Measurements from ENCODE around the gene MAP1LC3C.

MAP1LC3C gene

GRCh38 chr1:241999026-241999425 is at the start of gene MAP1LC3C:
Gene MAP1LC3C, minus strand, starts transcription at chr1:241999098. Its CDS starts 90 bp downstream, at chr1:241999008.
- no peak for TF ChIP-seq CTCF (IDR thresholded peaks at IDR 0.05)

GRCh38 chr1:242043165-242043564 is 44.3 kb upstream of the MAP1LC3C start:
- no peak for TF ChIP-seq CTCF (IDR thresholded peaks at IDR 0.05)

DNA sequence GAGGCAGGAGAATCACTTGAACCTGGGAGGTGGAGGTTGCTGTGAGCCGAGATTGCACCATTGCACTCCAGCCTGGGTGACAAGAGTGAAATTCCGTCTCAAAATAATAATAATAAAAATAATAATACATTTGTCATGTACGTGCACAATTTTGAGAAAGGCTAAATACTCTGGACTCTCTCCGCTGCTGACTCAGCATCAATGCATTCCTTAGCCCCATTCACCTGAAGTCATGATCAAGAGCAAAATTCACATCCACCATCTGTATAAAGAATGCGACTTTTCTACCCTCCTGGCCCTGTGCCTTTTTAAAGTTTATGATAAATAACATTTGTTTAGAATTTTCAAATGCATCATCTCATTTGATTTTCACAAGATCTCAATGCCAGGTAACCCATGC is 35.5 kb upstream of the MAP1LC3C start:
- no peak for TF ChIP-seq CTCF (IDR thresholded peaks at IDR 0.05)

DNA sequence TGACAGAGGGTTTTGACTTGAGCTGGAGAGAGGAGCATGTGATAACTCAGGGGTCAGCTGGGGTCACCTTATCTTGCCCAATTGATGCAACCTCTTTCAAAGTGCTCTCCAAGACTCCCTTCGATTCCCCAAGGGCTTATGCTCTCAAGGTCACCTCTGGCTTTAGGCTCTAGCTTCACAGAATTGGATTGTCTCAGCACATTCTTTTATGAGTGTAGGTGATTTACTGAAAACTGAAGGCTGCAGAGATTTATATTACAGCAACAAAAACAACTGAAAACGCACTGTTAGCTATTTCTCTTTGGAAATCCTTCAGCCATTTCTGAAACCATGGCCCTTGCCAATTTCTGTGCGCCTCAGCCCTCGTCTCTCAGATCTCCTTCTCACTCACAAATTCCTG is 34.5 kb upstream of the MAP1LC3C start:
- no peak for TF ChIP-seq CTCF (IDR thresholded peaks at IDR 0.05)

DNA sequence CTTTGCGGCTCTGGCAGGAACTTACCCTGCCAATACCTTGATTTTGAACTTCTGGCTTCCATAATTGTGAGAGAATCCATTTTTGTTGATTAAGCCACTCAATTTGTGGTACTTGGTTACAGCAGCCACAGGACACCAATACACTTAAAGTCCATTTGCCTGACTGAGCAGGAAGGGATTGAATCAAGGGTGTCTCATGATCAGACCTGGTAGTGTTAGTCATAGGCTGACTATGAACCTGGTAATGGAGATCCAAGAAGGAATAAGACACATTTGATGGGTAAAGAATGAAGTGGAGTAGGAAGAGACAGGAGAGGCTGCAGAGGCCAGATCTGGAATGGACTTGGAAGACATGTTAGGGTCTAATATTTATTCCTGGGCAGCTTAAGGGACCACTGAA is 31.2 kb upstream of the MAP1LC3C start:
- no peak for TF ChIP-seq CTCF (IDR thresholded peaks at IDR 0.05)

GRCh38 chr1:242025681-242026080 is 26.8 kb upstream of the MAP1LC3C start:
- TF ChIP-seq CTCF (IDR thresholded peaks at IDR 0.05): no peak

DNA sequence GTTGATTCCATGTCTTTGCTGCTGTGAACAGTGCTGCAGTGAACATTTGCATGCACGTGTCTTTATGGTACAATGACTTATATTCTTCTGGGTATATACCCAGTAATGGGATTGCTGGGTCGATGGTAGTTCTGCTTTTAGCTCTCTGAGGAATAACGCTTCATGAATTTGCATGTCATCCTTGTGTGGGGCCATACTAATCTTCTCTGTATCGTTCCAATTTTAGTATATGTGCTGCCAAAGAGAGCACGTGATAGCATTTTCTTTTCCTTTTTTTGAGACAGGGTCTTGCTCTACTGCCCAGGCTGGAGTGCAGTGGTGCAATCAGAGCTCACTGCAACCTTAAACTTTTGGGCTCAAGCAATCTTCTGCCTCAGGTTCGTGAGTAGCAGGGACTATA is 24.9 kb upstream of the MAP1LC3C start:
- TF ChIP-seq CTCF (IDR thresholded peaks at IDR 0.05): no peak

GRCh38 chr1:242019018-242019417 is 20.1 kb upstream of the MAP1LC3C start:
- no peak for TF ChIP-seq CTCF (IDR thresholded peaks at IDR 0.05)
